ENCODE results near the gene CHRNA5.

DNA sequence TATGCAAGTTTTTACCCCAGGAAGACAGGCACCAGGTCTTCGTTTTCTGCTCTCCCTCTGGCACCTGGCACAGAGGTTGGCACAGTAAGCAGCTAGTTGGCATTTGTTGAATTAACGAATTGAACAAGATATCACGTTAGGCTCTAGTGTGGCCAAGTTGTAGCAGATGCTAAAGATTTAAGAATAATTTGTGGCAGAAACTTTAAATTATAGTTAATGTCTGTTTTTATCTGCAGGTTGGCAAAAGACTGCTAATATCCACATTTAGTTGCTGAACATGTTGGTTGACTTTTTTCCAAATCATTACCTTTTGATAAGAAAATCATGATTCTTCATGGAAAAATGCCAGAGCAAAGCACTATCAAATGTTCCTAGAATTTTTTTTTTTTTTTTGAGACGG lies 8.1 kb downstream of the CHRNA5 start:
- TF ChIP-seq, protein P1, sequence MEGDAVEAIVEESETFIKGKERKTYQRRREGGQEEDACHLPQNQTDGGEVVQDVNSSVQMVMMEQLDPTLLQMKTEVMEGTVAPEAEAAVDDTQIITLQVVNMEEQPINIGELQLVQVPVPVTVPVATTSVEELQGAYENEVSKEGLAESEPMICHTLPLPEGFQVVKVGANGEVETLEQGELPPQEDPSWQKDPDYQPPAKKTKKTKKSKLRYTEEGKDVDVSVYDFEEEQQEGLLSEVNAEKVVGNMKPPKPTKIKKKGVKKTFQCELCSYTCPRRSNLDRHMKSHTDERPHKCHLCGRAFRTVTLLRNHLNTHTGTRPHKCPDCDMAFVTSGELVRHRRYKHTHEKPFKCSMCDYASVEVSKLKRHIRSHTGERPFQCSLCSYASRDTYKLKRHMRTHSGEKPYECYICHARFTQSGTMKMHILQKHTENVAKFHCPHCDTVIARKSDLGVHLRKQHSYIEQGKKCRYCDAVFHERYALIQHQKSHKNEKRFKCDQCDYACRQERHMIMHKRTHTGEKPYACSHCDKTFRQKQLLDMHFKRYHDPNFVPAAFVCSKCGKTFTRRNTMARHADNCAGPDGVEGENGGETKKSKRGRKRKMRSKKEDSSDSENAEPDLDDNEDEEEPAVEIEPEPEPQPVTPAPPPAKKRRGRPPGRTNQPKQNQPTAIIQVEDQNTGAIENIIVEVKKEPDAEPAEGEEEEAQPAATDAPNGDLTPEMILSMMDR (IDR thresholded peaks at IDR 0.05; ENCODE audit: poor library complexity, severe bottlenecking) = no peak
- no peak for TF ChIP-seq POLR2AphosphoS5 (IDR thresholded peaks at IDR 0.05)
- TF ChIP-seq, protein P2, sequence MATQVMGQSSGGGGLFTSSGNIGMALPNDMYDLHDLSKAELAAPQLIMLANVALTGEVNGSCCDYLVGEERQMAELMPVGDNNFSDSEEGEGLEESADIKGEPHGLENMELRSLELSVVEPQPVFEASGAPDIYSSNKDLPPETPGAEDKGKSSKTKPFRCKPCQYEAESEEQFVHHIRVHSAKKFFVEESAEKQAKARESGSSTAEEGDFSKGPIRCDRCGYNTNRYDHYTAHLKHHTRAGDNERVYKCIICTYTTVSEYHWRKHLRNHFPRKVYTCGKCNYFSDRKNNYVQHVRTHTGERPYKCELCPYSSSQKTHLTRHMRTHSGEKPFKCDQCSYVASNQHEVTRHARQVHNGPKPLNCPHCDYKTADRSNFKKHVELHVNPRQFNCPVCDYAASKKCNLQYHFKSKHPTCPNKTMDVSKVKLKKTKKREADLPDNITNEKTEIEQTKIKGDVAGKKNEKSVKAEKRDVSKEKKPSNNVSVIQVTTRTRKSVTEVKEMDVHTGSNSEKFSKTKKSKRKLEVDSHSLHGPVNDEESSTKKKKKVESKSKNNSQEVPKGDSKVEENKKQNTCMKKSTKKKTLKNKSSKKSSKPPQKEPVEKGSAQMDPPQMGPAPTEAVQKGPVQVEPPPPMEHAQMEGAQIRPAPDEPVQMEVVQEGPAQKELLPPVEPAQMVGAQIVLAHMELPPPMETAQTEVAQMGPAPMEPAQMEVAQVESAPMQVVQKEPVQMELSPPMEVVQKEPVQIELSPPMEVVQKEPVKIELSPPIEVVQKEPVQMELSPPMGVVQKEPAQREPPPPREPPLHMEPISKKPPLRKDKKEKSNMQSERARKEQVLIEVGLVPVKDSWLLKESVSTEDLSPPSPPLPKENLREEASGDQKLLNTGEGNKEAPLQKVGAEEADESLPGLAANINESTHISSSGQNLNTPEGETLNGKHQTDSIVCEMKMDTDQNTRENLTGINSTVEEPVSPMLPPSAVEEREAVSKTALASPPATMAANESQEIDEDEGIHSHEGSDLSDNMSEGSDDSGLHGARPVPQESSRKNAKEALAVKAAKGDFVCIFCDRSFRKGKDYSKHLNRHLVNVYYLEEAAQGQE (IDR thresholded peaks at IDR 0.05; ENCODE audit: borderline replicate concordance) = no peak
- no peak for TF ChIP-seq EP300 (conservative IDR thresholded peaks at IDR 0.05; ENCODE audit: poor library complexity, severe bottlenecking)
- TF ChIP-seq SMC3 (conservative IDR thresholded peaks at IDR 0.05; ENCODE audit: poor library complexity) = no peak
- no peak for TF ChIP-seq EZH2 (IDR thresholded peaks at IDR 0.05; ENCODE audit: borderline replicate concordance, insufficient read depth, low read length, poor library complexity, severe bottlenecking)
- no peak for TF ChIP-seq RAD21 (conservative IDR thresholded peaks at IDR 0.05)
- no peak for TF ChIP-seq TAF1 (IDR thresholded peaks at IDR 0.05; ENCODE audit: low read depth)
- TF ChIP-seq MXI1 (conservative IDR thresholded peaks at IDR 0.05; ENCODE audit: poor library complexity, severe bottlenecking) = no peak
